ENCODE data around the gene FBXO48.
A peak's percentile ranks its signal among the peaks of the same experiment; 100 is the strongest.

The FBXO48 gene

GRCh38 chr2:68434981-68435380 is 32.1 kb downstream of the FBXO48 start:
- Histone ChIP-seq H3K27me3 (ENCODE audit: insufficient read depth, low read length, poor library complexity, severe bottlenecking) (no peaks in the 10 kb centered on the region), H3K9ac (ENCODE audit: low read depth, low read length, poor library complexity, severe bottlenecking) (no peak overlapping the region), H4K20me1 (ENCODE audit: insufficient read depth, low read length, poor library complexity, severe bottlenecking) (no peaks in the 10 kb centered on the region), H3K79me2 (ENCODE audit: insufficient read depth, low read length) (no peaks in the 10 kb centered on the region), H3K9me3 (ENCODE audit: insufficient read depth, low read depth, low read length) (no peaks in the 10 kb centered on the region), H3K9me2 (replicated peaks; ENCODE audit: low read depth, low read length) (no peaks in the 10 kb centered on the region), H2AFZ (ENCODE audit: low read length) (peak overlapping the region; percentile 59), H3F3A (ENCODE audit: low read depth) (no peaks in the 10 kb centered on the region), H3K36me3 (ENCODE audit: insufficient read depth, low read length) (no peaks in the 10 kb centered on the region), H3K4me3 (ENCODE audit: low read length, poor library complexity, severe bottlenecking) (no peak overlapping the region), H3K4me2 (ENCODE audit: low read depth, low read length, poor library complexity, severe bottlenecking) (no peak overlapping the region), H3K4me1 (ENCODE audit: insufficient read depth, low read length, poor library complexity, severe bottlenecking) (peaks cover 3% of the 10 kb centered on the region)
- TF ChIP-seq EZH2phosphoT487 (IDR thresholded peaks at IDR 0.05; ENCODE audit: borderline replicate concordance) (no peak), CTCF (conservative IDR thresholded peaks at IDR 0.05; ENCODE audit: low read length) (no peak)

- TF ChIP-seq EZH2phosphoT487 (IDR thresholded peaks at IDR 0.05; ENCODE audit: borderline replicate concordance) (no peak), CTCF (conservative IDR thresholded peaks at IDR 0.05; ENCODE audit: low read length) (no peak)
- Histone ChIP-seq H3F3A (ENCODE audit: low read depth) (no peaks in the 10 kb centered on the region), H3K4me2 (ENCODE audit: low read depth, low read length, poor library complexity, severe bottlenecking) (no peak overlapping the region), H3K27me3 (ENCODE audit: insufficient read depth, low read length, poor library complexity, severe bottlenecking) (no peaks in the 10 kb centered on the region), H4K20me1 (ENCODE audit: insufficient read depth, low read length, poor library complexity, severe bottlenecking) (no peaks in the 10 kb centered on the region), H3K9me2 (replicated peaks; ENCODE audit: low read depth, low read length) (no peaks in the 10 kb centered on the region), H3K79me2 (ENCODE audit: insufficient read depth, low read length) (no peaks in the 10 kb centered on the region), H3K9ac (ENCODE audit: low read depth, low read length, poor library complexity, severe bottlenecking) (no peak overlapping the region), H3K4me1 (ENCODE audit: insufficient read depth, low read length, poor library complexity, severe bottlenecking) (peaks cover 3% of the 10 kb centered on the region), H3K4me3 (ENCODE audit: low read length, poor library complexity, severe bottlenecking) (no peak overlapping the region), H3K9me3 (ENCODE audit: insufficient read depth, low read depth, low read length) (no peaks in the 10 kb centered on the region), H3K36me3 (ENCODE audit: insufficient read depth, low read length) (no peaks in the 10 kb centered on the region), H2AFZ (ENCODE audit: low read length) (no peak overlapping the region)
Measured at GRCh38 chr2:68432696-68433658, 34.1 kb downstream of the FBXO48 start.

GRCh38 chr2:68431316-68431972 is 35.6 kb downstream of the FBXO48 start:
- Histone ChIP-seq H3K4me1 (ENCODE audit: insufficient read depth, low read length, poor library complexity, severe bottlenecking) (peaks cover 8% of the 10 kb centered on the region), H3K9ac (ENCODE audit: low read depth, low read length, poor library complexity, severe bottlenecking) (no peak overlapping the region), H3K4me3 (ENCODE audit: low read length, poor library complexity, severe bottlenecking) (no peak overlapping the region), H3K36me3 (ENCODE audit: insufficient read depth, low read length) (no peaks in the 10 kb centered on the region), H3K9me3 (ENCODE audit: insufficient read depth, low read depth, low read length) (no peaks in the 10 kb centered on the region), H4K20me1 (ENCODE audit: insufficient read depth, low read length, poor library complexity, severe bottlenecking) (no peaks in the 10 kb centered on the region), H3K79me2 (ENCODE audit: insufficient read depth, low read length) (no peaks in the 10 kb centered on the region), H3K9me2 (replicated peaks; ENCODE audit: low read depth, low read length) (no peaks in the 10 kb centered on the region), H2AFZ (ENCODE audit: low read length) (no peak overlapping the region), H3F3A (ENCODE audit: low read depth) (no peaks in the 10 kb centered on the region), H3K27me3 (ENCODE audit: insufficient read depth, low read length, poor library complexity, severe bottlenecking) (no peaks in the 10 kb centered on the region), H3K4me2 (ENCODE audit: low read depth, low read length, poor library complexity, severe bottlenecking) (no peak overlapping the region)
- TF ChIP-seq EZH2phosphoT487 (IDR thresholded peaks at IDR 0.05; ENCODE audit: borderline replicate concordance) (no peak), CTCF (conservative IDR thresholded peaks at IDR 0.05; ENCODE audit: low read length) (no peak)
